Endothelial cell of umbilical vein (primary cell): ENCODE measurements around the gene PARD3B. TPM values are rescaled to one million over a fixed set of nuclear protein-coding genes. Genes with fewer than 3 reads are reported as not detected.

Experiments
- BruUV-seq: library from RNA; stranded (reverse); fragments of 400-500 nt; replicated peaks from 2 replicates; lab custom pipeline; 2021; lab: Mats Ljungman, UMichigan
- CTCF ChIA-PET: fragments of 300-600, 350-600 bp; sonication (Branson Sonifier 250); formaldehyde crosslinking; loops from one replicate; lab custom pipeline; 2021; ENCODE audit warnings: antibody characterized with exemption, inconsistent platforms; lab: Charles Lee
- POLR2A ChIA-PET: fragments of 300-600, 350-600 bp; sonication (Branson Sonifier 250); formaldehyde crosslinking; loops from one replicate; lab custom pipeline; 2021; ENCODE audit warnings: antibody characterized with exemption, inconsistent platforms; lab: Charles Lee
- DNase-seq: peaks from one replicate; pipeline ENCODE4 v3.0.0-alpha.2; 2011; ENCODE audit warnings: low read depth, low spot score
- FAIRE-seq: peaks from 2 replicates; lab custom pipeline; 2011; peaks lifted over from hg19 to GRCh38; lab: Jason Lieb, UNC
- H2AFZ ChIP-seq: 2 replicates; pipeline ENCODE4 v1.6.0; 2012; ENCODE audit warnings: low read depth, low read length, control low read depth, inconsistent platforms
- H3K27ac ChIP-seq: 2 replicates; pipeline ENCODE4 v1.5.1; 2011; ENCODE audit warnings: low read depth, mild to moderate bottlenecking, control low read depth, low read length, moderate library complexity; ENCODE audit not compliant: insufficient read depth
- H3K27me3 ChIP-seq, 2 experiments: 2 replicates each; pipeline versions ENCODE4 v1.6.0 to v1.6.1; 2011; ENCODE audit warnings: low read length in 2 of 2, mixed read lengths in 1 of 2; ENCODE audit not compliant: control insufficient read depth in 2 of 2, insufficient read depth in 2 of 2
- H3K36me3 ChIP-seq, 2 experiments: 2 replicates in 1 of 2; 3 replicates in 1 of 2; pipeline ENCODE4 v1.5.1; 2011; ENCODE audit warnings: low read length in 2 of 2, mild to moderate bottlenecking in 1 of 2, moderate library complexity in 1 of 2; ENCODE audit not compliant: control insufficient read depth in 2 of 2, insufficient read depth in 2 of 2; ENCODE audit errors: extremely low read depth in 1 of 2
- H3K4me1 ChIP-seq: 3 replicates; pipeline ENCODE4 v1.5.1; 2011; ENCODE audit warnings: mild to moderate bottlenecking, low read length; ENCODE audit not compliant: control insufficient read depth, insufficient read depth; ENCODE audit errors: extremely low read depth
- H3K4me2 ChIP-seq: 2 replicates; pipeline ENCODE4 v1.6.1; 2011; ENCODE audit warnings: low read length, control low read depth, mixed read lengths; ENCODE audit not compliant: insufficient read depth
- H3K4me3 ChIP-seq, 3 experiments: fragments of 200-600 bp in 1 of 3; sonication (generic), shearing (Covaris generic) in 1 of 3; replicated peaks in 1 of 3; 2 replicates each; pipeline ENCODE4 v1.5.1; 2011 to 2016; ENCODE audit warnings: control low read depth in 3 of 3, low read length in 3 of 3, mild to moderate bottlenecking in 2 of 3, inconsistent platforms in 1 of 3, low read depth in 1 of 3, moderate library complexity in 1 of 3; ENCODE audit not compliant: insufficient read depth in 1 of 3
- H3K79me2 ChIP-seq: 2 replicates; pipeline ENCODE4 v1.6.0; 2012; ENCODE audit warnings: low read length, inconsistent platforms; ENCODE audit not compliant: control insufficient read depth, insufficient read depth
- H3K9ac ChIP-seq: replicated peaks from 2 replicates; pipeline ENCODE3; 2011; ENCODE audit warnings: low read length, control low read depth; ENCODE audit not compliant: insufficient read depth; ENCODE audit errors: extremely low read depth
- H3K9me1 ChIP-seq: replicated peaks from 3 replicates; pipeline ENCODE4 v1.6.0; 2011; ENCODE audit warnings: mild to moderate bottlenecking, low read length; ENCODE audit not compliant: control insufficient read depth, insufficient read depth; ENCODE audit errors: extremely low read depth
- H3K9me3 ChIP-seq: replicated peaks from 2 replicates; pipeline ENCODE4 v1.5.1; 2012; ENCODE audit warnings: low read length, inconsistent platforms; ENCODE audit not compliant: control insufficient read depth, insufficient read depth
- H4K20me1 ChIP-seq: replicated peaks from 2 replicates; pipeline ENCODE3; 2011; ENCODE audit warnings: mild to moderate bottlenecking, low read length; ENCODE audit not compliant: control insufficient read depth, insufficient read depth; ENCODE audit errors: extremely low read depth
- EZH2 ChIP-seq: IDR thresholded peaks from 2 replicates; pipeline ENCODE4 v1.6.1; 2012; ENCODE audit warnings: borderline replicate concordance, low read depth, mild to moderate bottlenecking, moderate library complexity, low read length, inconsistent platforms; ENCODE audit not compliant: severe bottlenecking
- FOS ChIP-seq: IDR thresholded peaks from 2 replicates; pipeline ENCODE4 v1.6.1; 2011; ENCODE audit warnings: mild to moderate bottlenecking, low read length, moderate library complexity, borderline replicate concordance; ENCODE audit not compliant: insufficient read depth
- GATA2 ChIP-seq: IDR thresholded peaks from 2 replicates; pipeline ENCODE4 v1.7.0; 2011; ENCODE audit warnings: low read depth, mild to moderate bottlenecking, moderate library complexity, mixed read lengths, low read length; ENCODE audit not compliant: insufficient read length, insufficient read depth
- MYC ChIP-seq: IDR thresholded peaks from one replicate; pipeline ENCODE4 v1.6.1; 2011; ENCODE audit warnings: mild to moderate bottlenecking, low read depth, low read length
- POLR2A ChIP-seq: IDR thresholded peaks from 2 replicates; pipeline ENCODE4 v1.6.1; 2012; ENCODE audit warnings: low read depth, mild to moderate bottlenecking, control low read depth, low read length
- dilution Hi-C: fragments of 300-500 bp; cut with MboI; formaldehyde crosslinking; loops from one replicate; pipeline ENCODE4 v1.15.0; 2019; ENCODE audit warnings: low sequenced_read_pairs; ENCODE audit not compliant: extremely low pct_ligation_motif_present
- intact Hi-C: fragments of 100-400 bp; cut with micrococcal nuclease; formaldehyde crosslinking; loops from one replicate; pipeline ENCODE4 v1.10.0; 2022
- polyA plus RNA-seq, 4 experiments: library from polyadenylated mRNA; depleted of rRNA in 3 of 4; stranded (reverse) in 3 of 4; unstranded in 1 of 4; fragments of >200 nt; gene quantifications; 2 replicates each; pipeline versions ENCODE4 v1.2.1 to v1.2.3, GENCODE V29; 2011 to 2012; ENCODE audit warnings: missing spikeins in 1 of 4
- total RNA-seq: library from RNA; stranded (reverse); gene quantifications from 2 replicates; pipeline ENCODE4 v1.2.3, GENCODE V29; 2021

PARD3B gene
- total and polyA plus RNA-seq, 2 donors (not counting 3 experiments of a cell fraction or from before 2014, with no cell fraction given), result 2.2 to 30.9 TPM

- dilution Hi-C loops (no loop called here), intact Hi-C loops (no loop called here)
- Histone ChIP-seq H3K4me1 (no peaks in the 10 kb centered on the region), H3K9me3 (no peaks in the 10 kb centered on the region), H3K4me3 (no peak overlapping the region), H3K79me2 (no peaks in the 10 kb centered on the region), H3K27ac (no peak overlapping the region), H3K27me3 (no peaks in the 10 kb centered on the region), H3K9me1 (no peaks in the 10 kb centered on the region), H4K20me1 (no peaks in the 10 kb centered on the region), H3K36me3 (no peaks in the 10 kb centered on the region), H3K4me2 (no peak overlapping the region), H3K9ac (no peak overlapping the region), H2AFZ (no peak overlapping the region)
- no TSS peak for BruUV-seq
- DNase-seq (no peak), FAIRE-seq (no peak)
- CTCF ChIA-PET, result interaction anchor here (0.9 kb wide), 1 partner anchor 22 kb away, joined by 3 read pairs; no protein-coding TSS in a partner anchor
- POLR2A ChIA-PET, result no interaction called here
- no peak for TF ChIP-seq MYC
- no peak for TF ChIP-seq FOS
- no peak for TF ChIP-seq GATA2
- no peak for TF ChIP-seq EZH2
- no peak for TF ChIP-seq POLR2A
Observed at GRCh38 chr2:204933735-204934374, 388.6 kb downstream of the PARD3B start.

- intact Hi-C loops, result no loop called here
- no TSS peak for BruUV-seq
- dilution Hi-C loops, result no loop called here
- Histone ChIP-seq H3K9me1 (no peaks in the 10 kb centered on the region), H2AFZ (no peak overlapping the region), H3K4me2 (no peak overlapping the region), H3K4me1 (no peaks in the 10 kb centered on the region), H3K9me3 (no peaks in the 10 kb centered on the region), H3K27me3 (no peaks in the 10 kb centered on the region), H4K20me1 (no peaks in the 10 kb centered on the region), H3K9ac (no peak overlapping the region), H3K79me2 (no peaks in the 10 kb centered on the region), H3K36me3 (no peaks in the 10 kb centered on the region), H3K4me3 (no peak overlapping the region), H3K27ac (no peak overlapping the region)
- ChIA-PET POLR2A (no interaction called here), CTCF (interaction anchor here (1.4 kb wide), 1 partner anchor 13 kb away, joined by 5 read pairs; no protein-coding TSS in a partner anchor)
- no peak for FAIRE-seq
- no peak for DNase-seq
- TF ChIP-seq GATA2, result no peak
Observed at GRCh38 chr2:204944927-204945326, 399.7 kb downstream of the PARD3B start.
